GM18511 (cell line): ENCODE results near the gene SLC2A10.
"Not testable (repeated sequence)": the region's sequence is repeated elsewhere in the genome, so short reads cannot be mapped to it uniquely, and the experiment has no call there.

Source experiments
- ATAC-seq: cut with Tn5 transposase; IDR thresholded peaks from one replicate; pipeline ENCODE4 v1.9.1; 2021; ENCODE audit warnings: mild to moderate bottlenecking, moderate library complexity; ENCODE audit not compliant: unreplicated experiment

Gene SLC2A10

GRCh38 chr20:46709459-46710152, at the start of gene SLC2A10:
Gene SLC2A10 (plus strand): TSS chr20:46709649. CDS start chr20:46709737, 88 bp downstream.
- ATAC-seq: no peak

- no peak for ATAC-seq
Measured at GRCh38 chr20:46660487-46660886, 49.0 kb upstream of the SLC2A10 start.

- ATAC-seq: no peak
Measured at GRCh38 chr20:46661659-46662058, 47.8 kb upstream of the SLC2A10 start.

GRCh38 chr20:46663531-46663930, 45.9 kb upstream of the SLC2A10 start:
- ATAC-seq: no peak

- no peak for ATAC-seq
Measured at GRCh38 chr20:46665602-46666001, 43.8 kb upstream of the SLC2A10 start.

- ATAC-seq: no peak
Measured at GRCh38 chr20:46666306-46666705, 43.1 kb upstream of the SLC2A10 start.

- ATAC-seq: no peak
Measured at GRCh38 chr20:46666818-46667515, 42.5 kb upstream of the SLC2A10 start.

GRCh38 chr20:46670228-46670584, 39.2 kb upstream of the SLC2A10 start:
- ATAC-seq: no peak

GRCh38 chr20:46670585-46671584, 38.6 kb upstream of the SLC2A10 start:
- ATAC-seq: no peak

GRCh38 chr20:46671866-46672542, 37.4 kb upstream of the SLC2A10 start:
- no peak for ATAC-seq

- no peak for ATAC-seq
Measured at GRCh38 chr20:46672543-46673148, 36.8 kb upstream of the SLC2A10 start.

GRCh38 chr20:46673394-46674252, 35.8 kb upstream of the SLC2A10 start:
- ATAC-seq: no peak

- ATAC-seq: no peak
Measured at GRCh38 chr20:46674253-46675083, 35.0 kb upstream of the SLC2A10 start.

- not testable (repeated sequence) for ATAC-seq
Measured at GRCh38 chr20:46676649-46677316, 32.7 kb upstream of the SLC2A10 start.

GRCh38 chr20:46677608-46678007, 31.8 kb upstream of the SLC2A10 start:
- ATAC-seq: no peak

GRCh38 chr20:46678516-46678915, 30.9 kb upstream of the SLC2A10 start:
- ATAC-seq: no peak

- no peak for ATAC-seq
Measured at GRCh38 chr20:46680684-46681031, 28.8 kb upstream of the SLC2A10 start.
